Measurements from ENCODE around the gene EFCAB3. TPM values are rescaled to one million over a fixed set of nuclear protein-coding genes. Genes with fewer than 3 reads are reported as not detected.
"Not testable (repeated sequence)": the region's sequence is repeated elsewhere in the genome, so short reads cannot be mapped to it uniquely, and the experiment has no call there.

EFCAB3 gene
- polyA plus RNA-seq, 3 donors from 2014 or later, result not detected

DNA sequence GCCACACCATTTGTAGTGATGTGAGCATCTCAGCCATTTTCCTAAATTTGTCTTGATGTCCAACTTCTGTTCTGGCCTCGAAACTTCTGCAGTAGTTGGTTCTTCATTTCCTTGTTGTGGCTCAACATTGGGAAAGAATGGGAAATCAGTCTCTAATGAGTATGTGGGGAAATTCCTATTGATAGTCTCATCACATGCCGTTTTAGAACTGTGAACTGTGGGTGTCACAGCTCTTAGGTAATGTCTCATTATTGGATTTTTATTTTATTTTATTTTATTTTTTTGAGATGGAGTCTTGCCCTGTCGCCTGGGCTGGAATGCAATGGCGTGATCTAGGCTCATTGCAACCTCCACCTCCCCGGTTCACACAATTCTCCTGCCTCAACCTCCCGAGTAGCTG is 60.8 kb downstream of the EFCAB3 start:
- not testable (repeated sequence) for H3K27ac Mint-ChIP-seq; H3K4me1 Mint-ChIP-seq; H3K27me3 Mint-ChIP-seq (ENCODE audit: low read depth in 3 of 3); H3K9me3 Mint-ChIP-seq; H3K4me3 Mint-ChIP-seq; DNase-seq
- H3K36me3 Mint-ChIP-seq, result peaks cover 11 to 20% (median 18%) of the 10 kb centered on the region in 3 donors

DNA sequence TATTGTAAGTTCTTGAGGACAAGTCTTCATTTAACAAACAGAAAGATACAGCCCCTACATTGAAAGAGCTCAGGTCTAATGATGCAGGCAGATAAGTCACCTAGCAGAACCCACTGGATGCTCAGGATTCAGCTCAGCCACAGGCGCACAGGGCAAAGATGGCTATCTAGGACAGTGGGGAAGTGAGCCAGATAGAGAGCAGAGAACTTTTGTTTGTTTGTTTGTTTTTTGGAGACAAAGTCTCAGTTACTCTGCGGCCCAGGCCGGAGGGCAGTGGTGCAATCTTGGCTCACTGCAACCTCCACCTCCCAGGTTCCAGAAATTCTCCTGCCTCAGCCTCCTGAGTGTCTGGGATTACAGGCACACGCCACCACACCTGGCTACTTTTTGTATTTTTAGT is 63.7 kb downstream of the EFCAB3 start:
- Mint-ChIP-seq H3K36me3 (peaks cover 22 to 31% (median 27%) of the 10 kb centered on the region in 3 donors), H3K27ac (peak overlapping the region in 1 of 6 donors; percentile 16), H3K9me3 (no peaks in the 10 kb centered on the region), H3K4me3 (no peak overlapping the region), H3K27me3 (ENCODE audit: low read depth in 3 of 3) (peaks cover 0 to 2% (median 0%) of the 10 kb centered on the region in 3 donors), H3K4me1 (no peaks in the 10 kb centered on the region)
- no peak for DNase-seq

DNA sequence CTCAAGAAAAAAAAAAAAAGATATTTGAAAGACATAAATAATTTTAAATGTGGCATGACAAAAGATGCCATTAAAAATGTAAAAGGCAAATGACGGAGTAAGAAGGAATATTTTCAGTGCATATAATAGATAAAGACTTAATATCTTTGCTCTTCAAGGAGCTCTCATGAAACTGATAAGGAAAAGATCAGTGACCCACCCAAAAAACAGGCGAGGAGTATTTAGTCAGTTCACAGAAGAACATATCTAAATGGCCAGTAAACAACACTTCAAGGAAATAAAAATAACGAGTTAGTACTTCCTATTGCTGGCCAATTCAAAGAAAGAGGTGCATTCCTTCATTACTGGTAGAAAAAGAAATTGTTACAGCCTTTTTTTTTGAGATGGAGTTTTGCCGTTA is 65.4 kb downstream of the EFCAB3 start:
- peaks cover 24 to 28% (median 25%) of the 10 kb centered on the region in 3 donors for H3K36me3 Mint-ChIP-seq
- not testable (repeated sequence) for H3K27ac Mint-ChIP-seq; H3K4me3 Mint-ChIP-seq; H3K9me3 Mint-ChIP-seq; DNase-seq; H3K4me1 Mint-ChIP-seq; H3K27me3 Mint-ChIP-seq (ENCODE audit: low read depth in 3 of 3)

DNA sequence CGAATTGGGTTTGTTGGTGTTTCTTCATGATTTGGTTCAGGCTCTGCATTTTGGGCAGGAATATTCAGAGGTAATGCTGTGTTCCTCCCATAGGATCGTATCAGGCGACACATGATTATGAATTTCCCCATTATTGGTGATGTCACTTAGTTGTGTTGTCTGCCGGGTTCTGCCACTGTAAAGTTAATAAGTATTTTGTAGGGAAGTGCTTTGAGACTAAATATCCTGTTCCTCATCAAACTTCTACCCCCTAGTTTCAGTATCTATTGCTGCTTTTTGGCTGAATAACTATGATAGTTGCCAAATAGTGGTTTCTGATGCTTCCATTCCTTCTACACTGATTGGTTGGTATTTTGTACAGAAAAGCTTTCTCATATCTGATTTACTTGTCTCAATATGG is 71.8 kb downstream of the EFCAB3 start:
- Mint-ChIP-seq H3K4me1 (peaks cover 16 to 21% of the 10 kb centered on the region in 2 donors), H3K36me3 (peaks cover 11 to 22% (median 19%) of the 10 kb centered on the region in 3 donors)
- not testable (repeated sequence) for H3K27me3 Mint-ChIP-seq (ENCODE audit: low read depth in 3 of 3); H3K27ac Mint-ChIP-seq; DNase-seq; H3K9me3 Mint-ChIP-seq; H3K4me3 Mint-ChIP-seq

DNA sequence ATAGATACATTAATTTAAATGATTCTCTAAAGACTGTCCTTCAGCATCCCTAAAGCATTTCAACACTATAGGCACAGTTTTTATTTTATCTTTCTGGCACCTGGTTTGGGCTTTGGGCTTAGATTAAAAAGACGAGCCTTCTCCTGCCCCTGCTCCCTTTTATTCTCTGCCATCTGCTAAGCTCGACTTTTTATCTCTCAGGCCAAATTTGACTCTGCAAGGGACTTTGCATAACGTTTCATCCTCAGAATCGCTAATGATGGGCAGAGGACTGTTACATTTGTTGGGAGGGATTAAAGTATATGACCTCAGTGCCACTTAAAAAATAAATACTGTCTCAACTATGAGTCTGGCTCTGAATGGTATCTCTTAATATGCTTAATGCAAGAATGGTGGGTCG is 72.7 kb downstream of the EFCAB3 start:
- peaks cover 9 to 16% (median 15%) of the 10 kb centered on the region in 3 donors for H3K36me3 Mint-ChIP-seq
- not testable (repeated sequence) for H3K27me3 Mint-ChIP-seq (ENCODE audit: low read depth in 3 of 3); H3K27ac Mint-ChIP-seq; H3K4me3 Mint-ChIP-seq; DNase-seq; H3K9me3 Mint-ChIP-seq
- peaks cover 16 to 21% of the 10 kb centered on the region in 2 donors for H3K4me1 Mint-ChIP-seq

DNA sequence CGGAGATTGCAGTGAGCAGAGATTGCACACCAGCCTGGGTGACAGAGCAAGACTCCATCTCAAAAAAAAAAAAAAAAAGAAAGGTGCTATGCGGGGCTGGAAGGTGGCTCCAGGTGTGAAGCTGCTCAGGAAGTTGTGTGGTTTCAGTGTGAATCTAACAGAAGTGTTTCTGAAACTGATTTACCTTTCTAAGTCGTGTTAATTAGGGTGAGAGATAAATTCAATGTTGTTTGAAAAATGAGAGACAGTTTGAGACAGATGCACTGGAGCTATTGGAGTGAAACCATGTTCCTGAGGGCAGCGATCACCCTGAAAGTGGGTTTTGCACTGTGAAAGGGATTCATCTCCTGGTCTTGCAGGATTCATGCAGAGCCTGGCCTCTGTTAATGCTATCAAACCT is 73.3 kb downstream of the EFCAB3 start:
- peak; percentile 42 to 58 (median 44) for DNase-seq
- H3K9me3 Mint-ChIP-seq, result not testable (repeated sequence)
- peak overlapping the region; percentile 39 to 78 (median 51) for H3K4me3 Mint-ChIP-seq

DNA sequence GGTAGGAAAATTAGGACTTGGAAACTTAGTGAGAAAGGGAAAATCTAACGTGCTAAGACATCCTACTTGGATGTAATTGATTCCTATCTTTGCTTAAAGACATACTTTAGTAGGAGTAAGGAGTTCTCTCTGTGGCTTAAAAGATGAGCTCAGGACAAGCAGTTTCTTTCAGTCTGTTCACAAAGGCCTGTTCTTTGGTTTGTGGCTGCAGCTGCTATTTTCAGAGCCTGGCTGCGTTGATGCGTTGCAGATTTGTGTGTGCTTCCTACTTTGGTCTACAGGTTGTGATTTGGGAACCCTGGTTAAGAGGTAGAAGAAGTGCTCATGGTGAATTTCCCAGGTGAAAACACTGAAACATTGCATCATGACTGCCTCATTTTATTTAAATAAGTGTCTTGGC is 73.8 kb downstream of the EFCAB3 start:
- peak overlapping the region; percentile 19 to 84 (median 49) for H3K27ac Mint-ChIP-seq

More for the DNA sequence above, 73.3 kb downstream of the EFCAB3 start:
- not testable (repeated sequence) for H3K27me3 Mint-ChIP-seq (ENCODE audit: low read depth in 3 of 3)
- Mint-ChIP-seq H3K27ac (peak overlapping the region; percentile 19 to 84 (median 49)), H3K36me3 (peaks cover 8 to 11% (median 10%) of the 10 kb centered on the region in 3 donors), H3K4me1 (peaks cover 16 to 21% of the 10 kb centered on the region in 2 donors)

DNA sequence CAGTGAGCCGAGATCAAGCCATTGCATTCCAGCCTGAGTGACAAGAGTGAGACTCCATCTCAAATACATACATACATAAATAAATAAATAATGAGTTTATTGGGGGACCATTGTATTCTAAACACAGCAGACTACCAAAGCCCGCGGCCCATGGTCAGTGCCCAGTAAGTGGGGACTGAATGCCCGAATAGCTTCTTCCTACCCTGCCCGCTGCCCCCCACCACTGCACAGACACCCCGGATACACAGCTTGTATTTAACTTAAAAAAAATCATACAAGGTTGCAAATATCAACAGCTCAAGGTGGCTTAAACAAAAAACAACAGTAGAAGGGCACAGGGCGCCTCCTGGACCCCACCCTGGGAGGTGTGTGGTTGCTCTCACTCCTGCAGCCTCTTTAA is 75.7 kb downstream of the EFCAB3 start:
- Mint-ChIP-seq H3K27me3 (ENCODE audit: low read depth in 3 of 3) (no peaks in the 10 kb centered on the region), H3K4me1 (peaks cover 16 to 21% of the 10 kb centered on the region in 2 donors), H3K36me3 (peaks cover 4 to 6% (median 5%) of the 10 kb centered on the region in 3 donors), H3K9me3 (no peaks in the 10 kb centered on the region), H3K4me3 (no peak overlapping the region), H3K27ac (no peak overlapping the region)
- no peak for DNase-seq

More for the DNA sequence above, 73.8 kb downstream of the EFCAB3 start:
- H3K9me3 Mint-ChIP-seq; H3K27me3 Mint-ChIP-seq (ENCODE audit: low read depth in 3 of 3); H3K36me3 Mint-ChIP-seq: not testable (repeated sequence)
- Mint-ChIP-seq H3K4me3 (peak overlapping the region; percentile 39 to 78 (median 51)), H3K4me1 (peaks cover 16 to 21% of the 10 kb centered on the region in 2 donors)
- peak in 1 of 3 donors; percentile 10 for DNase-seq

DNA sequence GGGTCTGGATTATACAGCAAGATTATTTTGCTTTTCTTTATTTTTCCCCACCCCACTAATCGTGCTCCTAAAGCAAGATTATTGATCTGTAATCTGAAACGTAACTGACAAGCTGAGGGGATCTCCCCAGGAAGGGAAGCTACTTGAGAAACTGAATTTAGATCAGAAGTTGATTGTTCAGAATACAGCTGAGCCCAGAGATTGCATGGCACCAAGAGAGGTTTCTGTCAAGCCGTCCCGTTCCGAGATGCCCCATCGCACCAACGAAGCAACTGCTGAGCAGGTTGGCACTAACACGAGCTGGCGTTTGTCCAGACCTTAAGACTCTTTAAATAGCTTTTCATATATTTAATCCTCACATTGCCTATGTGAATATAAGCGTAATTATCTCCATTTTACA is 78.1 kb downstream of the EFCAB3 start:
- H3K4me3 Mint-ChIP-seq; H3K27me3 Mint-ChIP-seq (ENCODE audit: low read depth in 3 of 3); H3K36me3 Mint-ChIP-seq; DNase-seq; H3K27ac Mint-ChIP-seq; H3K9me3 Mint-ChIP-seq: not testable (repeated sequence)
- H3K4me1 Mint-ChIP-seq, result peaks cover 9 to 10% of the 10 kb centered on the region in 2 donors

DNA sequence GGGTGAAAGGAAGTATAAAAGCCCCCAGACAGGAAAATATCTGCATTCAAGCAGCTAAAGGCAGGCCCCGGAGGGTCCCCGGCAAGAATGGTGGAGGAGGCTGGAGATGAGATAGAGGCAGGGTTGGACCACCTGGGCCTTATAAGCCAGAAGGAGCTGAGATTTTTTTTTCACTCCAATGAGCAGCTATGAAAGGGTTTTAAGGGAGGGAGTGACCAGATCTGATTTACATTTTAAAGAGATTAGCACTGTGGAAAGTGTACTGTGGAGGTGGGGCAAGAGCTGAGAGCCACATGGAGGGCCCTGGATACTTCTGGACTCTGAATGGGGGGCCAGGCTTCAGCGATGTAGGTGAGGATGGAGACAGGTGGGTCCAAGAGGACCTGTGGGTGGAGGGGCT is 84.1 kb downstream of the EFCAB3 start:
- not testable (repeated sequence) for DNase-seq; H3K4me3 Mint-ChIP-seq; H3K27ac Mint-ChIP-seq; H3K4me1 Mint-ChIP-seq; H3K36me3 Mint-ChIP-seq; H3K9me3 Mint-ChIP-seq; H3K27me3 Mint-ChIP-seq (ENCODE audit: low read depth in 3 of 3)

DNA sequence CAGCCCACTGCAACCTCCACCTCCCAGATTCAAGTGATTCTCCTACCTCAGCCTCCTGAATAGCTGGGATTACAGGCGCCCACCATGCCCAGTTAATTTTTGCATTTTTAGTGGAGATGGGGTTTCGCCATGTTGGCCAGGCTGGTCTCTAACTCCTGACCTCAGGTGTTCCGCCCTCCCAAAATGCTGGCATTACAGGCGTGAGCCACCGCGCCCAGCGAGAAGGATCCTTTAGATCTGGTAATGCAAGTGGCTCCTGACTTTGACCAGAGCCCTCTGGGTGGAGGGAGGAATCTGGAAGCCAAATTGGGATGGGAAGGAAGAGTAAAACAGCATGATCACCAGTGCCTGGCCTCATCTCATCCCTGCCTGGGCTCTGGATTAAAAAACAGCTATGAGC is 84.9 kb downstream of the EFCAB3 start:
- H3K27me3 Mint-ChIP-seq (ENCODE audit: low read depth in 3 of 3); H3K36me3 Mint-ChIP-seq; H3K4me1 Mint-ChIP-seq; DNase-seq; H3K27ac Mint-ChIP-seq; H3K9me3 Mint-ChIP-seq; H3K4me3 Mint-ChIP-seq: not testable (repeated sequence)

Other genes with a start within 250 kb of the EFCAB3 start
- 10 to 100 TPM in 2 of 3 donors, 1 to 10 TPM in 1; 7.5 to 14.8 (median 10.3) TPM for gene METTL2A, start 43.3 kb downstream of the EFCAB3 start, polyA plus RNA-seq
- 10 to 100 TPM in 1 of 3 donors, 1 to 10 TPM in 2; 6.4 to 19.7 (median 6.6) TPM for gene TLK2, start 98.3 kb downstream of the EFCAB3 start, polyA plus RNA-seq
- not detected for gene MRC2, start 247.1 kb downstream of the EFCAB3 start, polyA plus RNA-seq

Measured in immature natural killer cell (primary cell).